Left renal pelvis (tissue), 4 donors: ENCODE results near the gene RFX5. TPM values are rescaled to one million over a fixed set of nuclear protein-coding genes. Genes with fewer than 3 reads are reported as not detected.

Experiments
- polyA plus RNA-seq, 4 donors: library from polyadenylated mRNA; unstranded; fragments of 120-200 nt; gene quantifications; one replicate each; pipeline ENCODE4 v1.2.1, GENCODE V29; 2013; ENCODE audit not compliant: insufficient read length in 4 of 4

The RFX5 gene
- polyA plus RNA-seq, 4 donors, result 34.6 to 46.9 (median 43.7) TPM

Other genes starting within 250 kb of the RFX5 start
- gene SEMA6C, start 200.6 kb downstream of the RFX5 start, polyA plus RNA-seq, result 10 to 100 TPM; 18.8 to 33.9 (median 29.7) TPM
- gene TNFAIP8L2, start 190.6 kb downstream of the RFX5 start, polyA plus RNA-seq, result 1 to 10 TPM in 3 of 4 donors, under 1 TPM in 1; 0.96 to 2.9 (median 1.8) TPM
- 10 to 100 TPM; 17.3 to 18.6 (median 17.7) TPM for gene LYSMD1, start 181.3 kb downstream of the RFX5 start, polyA plus RNA-seq
- gene SCNM1, start 181.1 kb downstream of the RFX5 start, polyA plus RNA-seq, result 10 to 100 TPM; 35.2 to 46.8 (median 39.9) TPM
- gene TMOD4, start 171.3 kb downstream of the RFX5 start, polyA plus RNA-seq, result 1 to 10 TPM in 3 of 4 donors, under 1 TPM in 1; 0.46 to 2.3 (median 1.7) TPM
- 10 to 100 TPM; 55.5 to 76.1 (median 69.9) TPM for gene VPS72, start 157.1 kb downstream of the RFX5 start, polyA plus RNA-seq
- gene PIP5K1A, start 148.7 kb downstream of the RFX5 start, polyA plus RNA-seq, result 10 to 100 TPM; 57.6 to 70.2 (median 64.0) TPM
- 100 to 1,000 TPM; 107 to 174 (median 153) TPM for gene PSMD4, start 92.5 kb downstream of the RFX5 start, polyA plus RNA-seq
- 10 to 100 TPM; 13.6 to 26.6 (median 21.5) TPM for gene ZNF687, start 65.0 kb downstream of the RFX5 start, polyA plus RNA-seq
- gene PI4KB, start 19.8 kb downstream of the RFX5 start, polyA plus RNA-seq, result 10 to 100 TPM; 51.5 to 69.7 (median 65.4) TPM
- gene SELENBP1, start 25.5 kb upstream of the RFX5 start, polyA plus RNA-seq, result 100 to 1,000 TPM in 1 of 4 donors, 10 to 100 TPM in 3; 44.2 to 104 (median 51.2) TPM
- gene PSMB4, start 52.3 kb upstream of the RFX5 start, polyA plus RNA-seq, result 100 to 1,000 TPM; 192 to 253 (median 246) TPM
- 100 to 1,000 TPM; 104 to 156 (median 113) TPM for gene POGZ, start 112.2 kb upstream of the RFX5 start, polyA plus RNA-seq
- 10 to 100 TPM in 3 of 4 donors, 1 to 10 TPM in 1; 6.6 to 54.1 (median 41.1) TPM for gene CGN, start 164.1 kb upstream of the RFX5 start, polyA plus RNA-seq
- gene TUFT1, start 193.1 kb upstream of the RFX5 start, polyA plus RNA-seq, result 10 to 100 TPM in 2 of 4 donors, 1 to 10 TPM in 2; 4.7 to 13.6 (median 10.7) TPM